HCT116 (cell line): ENCODE data around the gene BCR. TPM values are rescaled to one million over a fixed set of nuclear protein-coding genes. Genes with fewer than 3 reads are reported as not detected.
"Not testable (repeated sequence)": the region's sequence is repeated elsewhere in the genome, so short reads cannot be mapped to it uniquely, and the experiment has no call there.

Source experiments
- ATAC-seq: fragments of 200-7000 bp; cut with Tn5 transposase; 2 replicates; pipeline ENCODE4 v1.9.1; 2020; ENCODE audit warnings: mild to moderate bottlenecking, moderate library complexity
- BruUV-seq: library from RNA; stranded (reverse); fragments of 400-500 nt; replicated peaks from 2 replicates; lab custom pipeline; 2021; lab: Mats Ljungman, UMichigan
- CTCF ChIA-PET: fragments of 300-600 bp; sonication (Branson Sonifier 250); formaldehyde crosslinking; loops from one replicate; lab custom pipeline; 2021; ENCODE audit warnings: antibody characterized with exemption; lab: Charles Lee
- POLR2A ChIA-PET: fragments of 300-600, 350-600 bp; sonication (Branson Sonifier 250); formaldehyde crosslinking; loops from one replicate; lab custom pipeline; 2021; ENCODE audit warnings: antibody characterized with exemption; lab: Charles Lee
- RAD21 ChIA-PET, 2 experiments: fragments of 300-600 bp; sonication (Branson Sonifier 250); formaldehyde crosslinking; loops; one replicate each; lab custom pipeline; 2023; ENCODE audit warnings: low total read pairs in 2 of 2; ENCODE audit not compliant: uncharacterized antibody in 2 of 2, unreplicated experiment in 2 of 2, low non-redundant PET in 1 of 2; lab: Charles Lee
- DNase-seq: peaks from one replicate; pipeline ENCODE4 v3.0.0-alpha.2; 2010; ENCODE audit warnings: low read depth, low spot score
- H2AFZ ChIP-seq: fragments of 200-600 bp; shearing (Covaris generic), sonication (generic); 2 replicates; pipeline ENCODE4 v1.6.1; 2017; ENCODE audit warnings: low read depth, mixed run types, mixed read lengths, antibody characterized with exemption, low read length; ENCODE audit not compliant: poor library complexity, severe bottlenecking
- H3K27ac ChIP-seq: 2 replicates; pipeline ENCODE4 v1.5.1; 2012; ENCODE audit warnings: low read depth, low read length
- H3K27me3 ChIP-seq: fragments of 200-600 bp; sonication (generic); 2 replicates; pipeline ENCODE4 v1.6.1; 2016; ENCODE audit warnings: mixed run types, low read length, mixed read lengths; ENCODE audit not compliant: insufficient read depth
- H3K36me3 ChIP-seq, 2 experiments: fragments of 200-500 bp in 1 of 2; fragments of 200-600 bp in 1 of 2; sonication (Bioruptor generic) in 1 of 2; sonication (generic) in 1 of 2; 2 replicates each; pipeline versions ENCODE4 v1.5.1 to v1.6.1; 2014 to 2016; ENCODE audit warnings: low read length in 2 of 2, inconsistent platforms in 1 of 2, mixed read lengths in 1 of 2, mixed run types in 1 of 2; ENCODE audit not compliant: insufficient read depth in 2 of 2, control insufficient read depth in 1 of 2
- H3K4me1 ChIP-seq, 2 experiments: fragments of 200-600 bp in 1 of 2; sonication (generic) in 1 of 2; 2 replicates each; pipeline versions ENCODE4 v1.5.1 to v1.6.1; 2012 to 2017; ENCODE audit warnings: low read length in 2 of 2, inconsistent platforms in 1 of 2, mild to moderate bottlenecking in 1 of 2, mixed read lengths in 1 of 2, mixed run types in 1 of 2, moderate library complexity in 1 of 2; ENCODE audit not compliant: insufficient read depth in 2 of 2, control insufficient read depth in 1 of 2
- H3K4me2 ChIP-seq: fragments of 200-600 bp; sonication (generic); 2 replicates; pipeline ENCODE4 v1.6.1; 2017; ENCODE audit warnings: mixed run types, low read length, mixed read lengths
- H3K4me3 ChIP-seq, 2 experiments: fragments of 200-600 bp in 1 of 2; sonication (generic) in 1 of 2; replicated peaks in 1 of 2; 2 replicates each; pipeline ENCODE4 v1.5.1; 2011 to 2016; ENCODE audit warnings: low read length in 2 of 2, control low read depth in 1 of 2, low read depth in 1 of 2, mild to moderate bottlenecking in 1 of 2, mixed read lengths in 1 of 2, mixed run types in 1 of 2
- H3K79me2 ChIP-seq: fragments of 200-600 bp; sonication (generic); 2 replicates; pipeline ENCODE4 v1.6.1; 2017; ENCODE audit warnings: mild to moderate bottlenecking, mixed run types, low read length, moderate library complexity, mixed read lengths; ENCODE audit not compliant: insufficient read depth
- H3K9ac ChIP-seq: fragments of 200-600 bp; sonication (generic); 2 replicates; pipeline ENCODE4 v1.6.1; 2016; ENCODE audit warnings: low read length, mixed read lengths
- H3K9me2 ChIP-seq: fragments of 200-600 bp; sonication (generic), shearing (Covaris generic); 2 replicates; pipeline ENCODE4 v1.6.1; 2017; ENCODE audit warnings: mixed run types, mild to moderate bottlenecking, moderate library complexity; ENCODE audit not compliant: insufficient read depth
- H3K9me3 ChIP-seq, 2 experiments: fragments of 200-500 bp in 1 of 2; fragments of 200-600 bp in 1 of 2; sonication (Bioruptor generic) in 1 of 2; sonication (generic) in 1 of 2; 2 replicates each; pipeline ENCODE4 v1.6.1; 2014 to 2017; ENCODE audit warnings: low read length in 2 of 2, mixed read lengths in 2 of 2, inconsistent platforms in 1 of 2, low read depth in 1 of 2, mild to moderate bottlenecking in 1 of 2, mixed run types in 1 of 2, moderate library complexity in 1 of 2; ENCODE audit not compliant: control insufficient read depth in 1 of 2, insufficient read depth in 1 of 2
- H4K20me1 ChIP-seq: fragments of 200-600 bp; sonication (generic), shearing (Covaris generic); 2 replicates; pipeline ENCODE4 v1.6.1; 2017; ENCODE audit warnings: mixed run types, mild to moderate bottlenecking, moderate library complexity; ENCODE audit not compliant: insufficient read depth
- intact Hi-C: fragments of 100-400 bp; cut with micrococcal nuclease; formaldehyde crosslinking; loops from 2 replicates; pipeline ENCODE4 v1.10.0; 2022
- total RNA-seq: library from RNA; stranded (reverse); gene quantifications from one replicate; pipeline ENCODE4 v1.2.1, GENCODE V29; 2021; ENCODE audit not compliant: unreplicated experiment

The BCR gene
- total RNA-seq, 1 experiment from 2014 or later: 39.7 TPM

DNA sequence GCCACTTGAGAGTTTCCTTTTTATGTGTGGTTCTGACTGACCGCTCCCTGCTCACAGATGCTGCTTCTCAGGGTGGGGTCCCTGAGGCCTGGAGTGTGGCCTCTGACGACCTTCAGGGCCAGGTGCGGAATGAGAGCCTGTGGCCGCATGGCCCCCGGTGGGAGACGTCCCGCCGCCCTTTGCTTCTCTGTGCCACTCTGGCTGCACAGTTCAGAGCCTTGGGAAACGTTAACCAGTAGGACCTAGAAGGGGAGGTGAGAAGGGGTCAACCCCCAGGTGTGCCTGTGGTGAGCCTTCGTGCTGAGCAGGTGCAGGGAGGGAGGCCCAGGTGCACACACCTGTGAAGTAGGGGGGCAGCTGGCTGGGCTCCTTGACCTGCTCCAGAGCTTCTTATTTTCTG, 127.2 kb downstream of the BCR start:
- H3K4me1 ChIP-seq, BruUV-seq, RAD21 ChIA-PET, ATAC-seq, H3K9ac ChIP-seq, intact Hi-C loops, H3K79me2 ChIP-seq, H3K27me3 ChIP-seq, H3K9me3 ChIP-seq, H2AFZ ChIP-seq, H3K27ac ChIP-seq, DNase-seq, H3K36me3 ChIP-seq, H3K4me2 ChIP-seq, POLR2A ChIA-PET, H3K9me2 ChIP-seq, H4K20me1 ChIP-seq, H3K4me3 ChIP-seq, CTCF ChIA-PET: not testable (repeated sequence)

DNA sequence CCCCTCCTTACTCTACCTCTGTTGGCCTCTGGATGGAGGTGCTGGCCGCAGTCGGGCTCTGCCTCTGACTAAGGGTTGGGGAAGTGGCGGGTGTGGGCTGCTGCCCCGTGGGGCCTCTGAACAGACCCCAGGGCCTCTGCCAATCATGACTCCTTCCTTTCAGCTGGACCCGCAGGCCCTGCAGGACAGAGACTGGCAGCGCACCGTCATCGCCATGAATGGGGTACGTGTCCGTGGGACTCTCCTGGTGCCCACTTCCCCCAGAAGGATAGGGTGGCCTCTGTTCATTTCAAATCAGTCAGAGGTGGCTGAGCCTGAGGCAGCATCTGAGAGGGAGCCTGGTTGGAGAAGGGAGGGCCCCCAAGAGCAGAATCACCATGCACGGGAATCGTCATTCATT, 129.0 kb downstream of the BCR start:
- H3K4me3 ChIP-seq, BruUV-seq, H3K27ac ChIP-seq, H3K36me3 ChIP-seq, ATAC-seq, H3K27me3 ChIP-seq, CTCF ChIA-PET, H3K9ac ChIP-seq, intact Hi-C loops, H3K9me3 ChIP-seq, DNase-seq, POLR2A ChIA-PET, H2AFZ ChIP-seq, RAD21 ChIA-PET, H4K20me1 ChIP-seq, H3K4me2 ChIP-seq, H3K79me2 ChIP-seq, H3K9me2 ChIP-seq, H3K4me1 ChIP-seq: not testable (repeated sequence)

DNA sequence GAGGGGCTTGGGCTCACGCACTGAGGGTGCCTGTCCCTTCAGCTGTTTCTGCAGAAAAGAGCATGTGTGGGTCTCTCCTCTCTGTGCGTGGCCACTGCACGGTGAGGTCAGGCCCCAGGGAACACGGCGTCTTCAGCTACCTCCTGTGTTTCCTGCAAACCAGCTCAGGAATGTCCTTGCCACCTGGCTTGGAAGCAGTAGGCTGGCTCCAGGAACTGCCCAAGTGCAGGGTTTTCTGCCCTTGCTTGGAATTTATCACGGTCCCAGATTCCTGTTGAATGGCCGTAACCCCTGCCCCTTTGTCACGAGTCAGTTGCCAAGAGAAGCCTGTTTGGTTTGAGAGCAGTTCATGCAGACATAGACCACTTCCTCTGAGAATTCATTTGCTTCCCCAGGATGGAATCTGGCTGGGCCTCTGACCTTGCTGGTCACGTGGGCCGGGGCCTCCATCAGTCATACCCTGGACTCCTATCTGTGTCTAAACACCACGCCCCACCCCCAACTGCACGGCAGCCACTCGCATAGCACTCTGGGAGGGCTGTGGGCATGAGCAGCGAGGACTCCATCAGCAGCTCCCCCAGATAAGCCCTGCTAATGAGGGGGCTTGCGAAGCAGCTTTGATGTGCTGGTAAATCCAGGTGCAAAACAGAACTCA, 130.3 kb downstream of the BCR start:
- H3K9ac ChIP-seq, H3K4me1 ChIP-seq, DNase-seq, POLR2A ChIA-PET, H3K4me2 ChIP-seq, H3K27ac ChIP-seq, H3K27me3 ChIP-seq, H3K79me2 ChIP-seq, RAD21 ChIA-PET, H3K4me3 ChIP-seq, H3K9me3 ChIP-seq, H3K36me3 ChIP-seq, H3K9me2 ChIP-seq, H2AFZ ChIP-seq, ATAC-seq, BruUV-seq, H4K20me1 ChIP-seq, CTCF ChIA-PET: not testable (repeated sequence)
- intact Hi-C loops: loop anchor here (10.0 kb wide), 1 partner anchor 534 kb away; no protein-coding TSS in a partner anchor

DNA sequence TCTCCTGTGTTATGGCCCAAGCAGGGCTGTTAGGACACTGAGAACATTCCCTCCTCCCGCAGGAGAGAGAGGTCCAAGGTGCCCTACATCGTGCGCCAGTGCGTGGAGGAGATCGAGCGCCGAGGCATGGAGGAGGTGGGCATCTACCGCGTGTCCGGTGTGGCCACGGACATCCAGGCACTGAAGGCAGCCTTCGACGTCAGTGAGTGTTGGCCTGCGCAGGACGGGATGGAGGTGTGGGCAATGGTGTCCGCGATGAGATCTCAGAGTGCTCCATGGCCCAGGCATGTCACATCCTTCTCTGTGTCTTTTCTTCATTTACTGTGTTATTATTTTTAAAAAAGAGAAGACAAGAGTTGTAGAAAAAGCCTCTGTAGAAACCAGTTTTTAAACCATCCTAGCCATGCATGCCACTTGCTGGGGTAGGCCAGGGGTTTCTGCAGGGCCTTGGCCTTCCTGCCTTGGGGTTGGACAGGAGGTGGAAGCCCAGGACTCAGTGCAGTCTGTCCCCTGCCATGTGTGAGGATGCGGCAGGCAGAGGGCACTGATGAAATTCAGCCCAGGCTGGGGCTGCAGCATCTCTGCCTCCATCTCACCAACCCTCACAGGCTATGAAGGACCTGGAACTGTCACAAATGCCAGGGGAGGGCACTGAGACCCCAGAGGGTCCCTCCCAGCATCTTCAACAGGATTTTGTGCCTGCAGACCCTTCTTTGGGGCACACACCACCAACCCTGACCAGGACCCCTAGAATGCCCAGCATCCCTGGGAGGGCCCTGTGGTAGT, 131.5 kb downstream of the BCR start:
- H4K20me1 ChIP-seq, H3K4me2 ChIP-seq, H3K4me3 ChIP-seq, H3K9me3 ChIP-seq, ATAC-seq, H3K27ac ChIP-seq, H2AFZ ChIP-seq, H3K36me3 ChIP-seq, H3K27me3 ChIP-seq, BruUV-seq, H3K9me2 ChIP-seq, DNase-seq, RAD21 ChIA-PET, H3K9ac ChIP-seq, POLR2A ChIA-PET, H3K79me2 ChIP-seq, CTCF ChIA-PET, H3K4me1 ChIP-seq: not testable (repeated sequence)
- intact Hi-C loops: loop anchor here (10.0 kb wide), 1 partner anchor 533 kb away; no protein-coding TSS in a partner anchor
